Superior temporal gyrus (tissue), 1 donor: ENCODE data around the gene PARP2.
"Not testable (repeated sequence)": the region's sequence is repeated elsewhere in the genome, so short reads cannot be mapped to it uniquely, and the experiment has no call there.

Experiments used
- DNase-seq: peaks from one replicate; pipeline ENCODE4 v3.0.0-alpha.2; 2016; ENCODE audit errors: extremely low spot score

PARP2 gene

GRCh38 chr14:20343092-20343861, at the start of gene PARP2:
Gene PARP2 (plus strand): TSS chr14:20343635. CDS start chr14:20343642, 7 bp downstream.
- peak; percentile 100 for DNase-seq

DNA sequence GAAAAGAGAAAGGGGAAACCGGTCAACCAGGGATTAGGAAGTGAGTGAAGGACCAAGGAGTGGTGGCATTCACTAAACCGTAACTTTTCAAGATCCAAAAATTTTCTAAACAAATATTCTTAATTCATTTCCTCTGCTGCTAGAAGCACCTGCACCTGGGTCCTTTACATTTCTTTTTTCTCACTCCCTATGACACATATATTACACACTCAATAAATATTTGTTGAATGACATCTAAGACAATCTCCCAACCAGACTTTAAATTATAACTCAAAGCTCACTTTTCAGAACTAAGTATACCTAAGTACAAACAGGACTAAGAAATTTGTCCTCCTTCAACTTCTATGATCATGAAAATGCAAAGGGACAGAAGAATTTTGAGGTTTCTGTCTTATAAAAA, 48.8 kb upstream of the PARP2 start:
- DNase-seq = no peak

DNA sequence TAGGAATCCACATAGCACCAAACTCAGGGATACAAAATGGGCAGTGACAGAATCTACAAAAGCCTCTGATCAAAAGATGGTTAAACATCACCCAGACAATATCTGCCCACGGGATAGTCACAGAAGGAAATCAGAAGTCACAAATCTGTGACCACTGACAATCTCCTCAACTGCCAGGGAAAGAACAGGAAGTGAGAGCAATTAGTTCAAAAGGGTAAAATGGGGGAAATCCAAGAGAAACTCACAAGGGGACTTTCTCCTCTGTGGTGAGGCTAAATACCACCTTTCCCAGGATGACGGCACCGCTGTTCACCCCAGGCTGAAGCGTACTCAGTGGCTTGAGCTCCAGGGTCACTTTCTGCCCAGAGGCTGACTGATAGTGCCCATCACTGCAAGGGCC, 48.4 kb upstream of the PARP2 start:
- DNase-seq = no peak

DNA sequence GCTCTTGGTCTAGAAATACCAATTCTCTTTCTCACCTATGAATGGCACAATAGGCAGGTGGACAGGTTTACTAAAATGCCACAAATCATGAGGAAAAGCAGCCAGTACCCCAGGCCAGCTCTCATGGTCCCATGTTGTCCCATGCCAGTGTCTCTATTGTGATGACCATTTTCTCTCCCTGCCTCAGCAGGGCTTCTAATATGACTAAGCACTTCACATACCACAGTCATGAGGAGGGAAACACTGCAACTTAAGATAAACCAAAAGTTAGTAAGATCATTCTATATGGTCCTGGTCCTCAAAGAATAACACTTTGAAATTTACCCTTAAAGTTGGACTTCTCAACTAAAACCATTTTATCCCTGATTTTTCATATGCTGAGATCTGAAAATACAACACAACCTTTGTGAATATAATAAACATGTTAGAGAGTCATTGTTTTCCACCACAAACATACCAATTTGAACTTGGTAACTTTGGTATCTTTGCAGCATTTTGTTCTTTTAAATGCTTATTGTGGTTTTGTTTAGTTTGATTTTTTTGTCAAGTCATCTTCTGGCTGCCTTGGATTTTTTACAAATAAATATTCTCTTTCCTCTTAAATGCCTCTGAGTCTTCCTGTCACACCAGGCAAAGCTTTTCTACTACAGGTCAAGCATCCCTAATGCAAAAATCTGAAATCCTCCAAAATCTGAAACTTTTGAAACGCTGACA, 41.2 kb upstream of the PARP2 start:
- no peak for DNase-seq

GRCh38 chr14:20305265-20306078, 38.0 kb upstream of the PARP2 start, which contains the start of gene TTC5:
Gene TTC5 (minus strand): TSS chr14:20305951. CDS start chr14:20305937, 14 bp downstream.
- DNase-seq = peak; percentile 95

DNA sequence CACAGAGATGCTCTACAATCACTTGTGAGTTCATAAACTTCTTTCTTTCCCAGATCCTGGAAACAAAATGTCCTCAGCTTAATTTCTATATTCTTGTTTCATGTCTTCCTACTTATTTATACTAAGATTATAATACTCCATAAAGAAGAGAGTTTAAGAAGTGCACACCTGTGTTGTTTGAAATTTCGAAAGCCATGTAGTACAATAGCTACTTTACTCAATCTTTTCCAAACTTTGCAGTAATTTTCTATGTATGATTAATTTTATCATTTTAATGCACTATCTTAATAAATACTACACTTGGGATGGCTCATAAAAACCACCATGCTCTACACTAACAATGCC, 37.4 kb upstream of the PARP2 start:
- DNase-seq = no peak

DNA sequence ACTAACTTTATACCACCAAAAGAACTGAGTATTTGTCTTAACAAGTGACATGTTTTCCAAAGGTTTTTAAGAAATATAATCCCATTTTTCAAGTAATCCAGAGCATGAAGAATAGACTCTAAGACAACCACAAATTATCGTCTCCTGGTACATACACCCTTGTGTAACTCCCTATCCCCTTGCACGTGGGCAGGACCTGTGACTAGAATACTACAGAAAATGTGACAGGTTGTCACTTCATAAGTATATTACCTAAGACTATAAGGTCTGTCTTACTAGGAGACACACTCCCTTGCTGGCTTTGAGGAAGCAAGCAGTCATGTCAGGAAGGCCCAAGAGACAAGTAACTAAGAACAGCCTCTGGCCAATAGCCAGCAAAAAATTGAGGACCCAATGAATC, 29.4 kb upstream of the PARP2 start:
- DNase-seq = no peak

GRCh38 chr14:20317720-20318119, 25.7 kb upstream of the PARP2 start:
- no peak for DNase-seq

DNA sequence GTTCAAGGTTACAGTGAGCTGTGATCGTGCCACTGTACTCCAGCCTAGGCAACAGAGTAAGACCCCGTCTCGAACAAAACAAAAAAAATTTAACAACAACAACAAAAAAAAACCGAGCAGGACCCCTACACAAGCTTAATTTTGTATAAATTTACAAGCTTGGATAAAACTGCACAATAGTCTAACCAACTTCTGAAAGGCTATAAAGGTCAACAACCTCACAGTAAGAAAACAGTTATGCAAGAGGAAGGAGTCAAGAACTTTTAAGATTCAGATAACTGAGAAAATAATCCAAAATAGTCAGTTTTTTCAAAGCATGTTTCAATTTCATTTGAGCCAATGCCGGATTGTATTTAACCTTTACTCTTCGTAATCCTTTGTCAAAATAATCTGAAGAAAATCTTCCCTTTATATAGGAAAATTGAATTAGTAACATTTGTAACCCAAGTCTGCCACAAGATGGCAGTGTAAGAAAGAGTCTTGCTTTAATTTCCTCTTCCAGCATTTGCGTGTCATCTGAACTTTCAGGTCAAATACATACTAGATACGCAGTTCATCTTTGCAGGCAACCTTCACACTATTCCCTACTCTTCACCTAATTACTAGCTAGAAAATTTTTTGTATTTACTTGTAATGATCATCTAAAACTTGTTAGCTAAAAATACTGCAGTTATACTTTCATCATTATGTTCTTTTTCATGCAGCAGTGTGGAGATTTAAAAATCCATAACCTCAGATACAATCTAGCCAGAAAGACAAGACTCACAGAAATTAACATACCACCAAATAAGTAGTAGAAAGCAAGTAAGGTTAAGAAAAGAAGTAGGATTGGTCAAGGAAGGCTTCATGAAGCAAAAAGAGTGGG, 16.2 kb upstream of the PARP2 start:
- peak; percentile 95 for DNase-seq

DNA sequence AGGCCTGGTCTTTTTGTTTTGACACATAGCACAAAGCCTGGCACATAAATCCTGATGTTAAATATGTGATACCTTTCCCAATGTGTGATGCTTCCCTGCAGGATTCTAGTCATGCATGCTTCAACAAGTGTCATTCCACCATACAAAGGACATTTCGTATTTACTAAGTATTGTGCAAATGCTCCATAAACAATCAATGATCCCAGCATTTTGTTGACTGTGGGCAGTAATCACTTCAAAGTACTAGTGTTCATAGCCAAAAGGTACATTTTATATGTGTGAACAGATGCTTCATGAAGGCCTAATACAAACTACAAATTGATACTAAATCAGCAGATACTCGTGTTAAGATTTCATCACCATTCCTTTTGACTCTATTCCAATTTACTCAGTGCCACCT, 14.7 kb upstream of the PARP2 start:
- DNase-seq = no peak

DNA sequence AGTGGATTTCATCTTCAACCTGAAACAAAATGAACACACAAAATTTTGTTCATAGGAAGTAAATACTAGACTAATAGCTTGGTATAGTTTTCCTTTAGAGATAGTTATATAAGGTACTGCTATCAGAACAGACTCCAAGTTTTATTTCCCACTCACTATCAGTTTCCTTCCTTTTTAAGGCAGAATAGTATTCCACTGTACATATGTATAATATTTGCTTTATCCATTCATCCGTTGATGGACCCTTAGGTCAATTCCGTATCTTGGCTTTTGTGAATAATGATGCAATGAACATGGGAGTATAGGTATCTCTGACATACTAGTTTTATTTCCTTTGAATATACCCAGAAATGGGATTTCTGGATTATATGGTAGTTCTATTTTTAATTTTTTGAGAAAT, 14.1 kb upstream of the PARP2 start:
- DNase-seq = no peak

DNA sequence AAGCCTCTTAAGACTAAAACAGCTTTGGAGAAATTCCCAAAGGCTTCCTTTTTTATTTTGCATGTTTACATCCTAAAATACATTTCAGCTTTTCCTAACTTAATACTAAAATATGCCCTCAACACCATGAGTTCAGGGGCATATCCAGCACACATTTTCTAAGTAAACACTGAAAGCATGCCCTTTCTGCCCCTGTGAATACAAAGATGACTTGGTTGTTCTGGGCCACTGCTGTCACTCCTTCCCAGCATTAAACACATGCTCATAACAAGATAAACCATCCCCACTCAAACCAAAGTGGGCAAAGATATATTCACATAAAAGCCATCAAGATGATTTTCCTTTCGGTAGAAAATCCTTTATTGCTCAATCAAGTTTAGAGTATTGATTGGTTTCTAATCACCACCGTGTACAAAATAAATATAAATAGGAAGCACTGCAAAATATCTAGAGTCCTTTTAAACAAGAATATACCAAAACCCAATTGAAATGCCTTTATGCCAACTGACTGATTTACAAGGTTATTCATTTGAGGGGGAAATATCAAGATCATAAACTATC, 12.3 kb upstream of the PARP2 start:
- no peak for DNase-seq

DNA sequence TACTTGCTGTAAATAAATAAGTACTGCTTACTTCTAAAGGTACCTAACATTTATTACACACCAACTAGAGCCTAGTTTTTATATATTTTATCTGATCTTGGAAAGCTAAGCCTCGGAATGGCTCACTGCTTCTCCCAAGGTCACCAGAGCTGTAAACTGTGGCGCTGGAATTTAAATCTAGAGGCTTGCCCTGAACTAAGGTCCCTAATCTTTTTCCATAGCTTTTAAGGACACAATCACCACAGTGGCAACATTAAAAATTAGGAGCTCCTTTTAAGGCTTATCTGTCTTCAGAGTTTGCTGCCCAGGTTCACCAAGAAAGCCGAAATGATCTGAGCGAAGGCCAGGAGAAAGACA, 11.0 kb upstream of the PARP2 start:
- DNase-seq = no peak

DNA sequence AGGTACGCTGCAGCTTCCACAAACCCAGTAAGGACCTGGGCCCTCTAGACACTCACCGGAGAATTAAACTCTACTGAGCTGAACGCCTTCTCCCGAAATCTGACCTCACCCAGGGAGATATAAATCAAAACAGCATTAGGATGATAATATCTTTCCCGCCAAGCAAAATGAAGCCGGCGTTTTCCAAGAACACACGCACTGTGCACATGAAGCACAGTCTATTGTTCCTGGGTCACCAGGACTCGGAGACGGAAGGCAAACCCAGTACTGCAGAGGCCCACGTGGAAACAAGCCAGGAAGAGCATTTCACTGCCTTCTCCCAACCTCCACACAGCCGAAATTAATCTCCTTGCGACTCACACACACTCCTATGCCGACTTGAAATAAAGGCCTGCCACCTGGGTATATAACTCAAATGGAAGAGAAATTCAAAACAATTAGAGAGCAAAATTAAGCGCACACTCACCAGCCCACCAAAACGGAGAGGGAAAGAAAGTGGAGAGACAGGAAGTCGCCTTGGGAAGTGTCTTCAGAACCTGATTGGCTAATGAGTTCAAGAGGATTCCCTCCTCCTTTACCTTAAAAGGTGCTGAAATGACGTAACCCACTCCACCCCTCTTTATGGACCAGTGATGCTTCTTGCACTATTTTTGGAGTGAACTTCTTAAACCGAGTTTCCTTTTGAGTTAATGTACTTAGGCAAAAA, 10.5 kb upstream of the PARP2 start, which contains the start of gene CCNB1IP1:
Gene CCNB1IP1, minus strand, starts transcription at position 492 of the 706 bp plus-strand sequence. CDS start 16,756 bp downstream, outside the sequence.
- DNase-seq = peak; percentile 91

DNA sequence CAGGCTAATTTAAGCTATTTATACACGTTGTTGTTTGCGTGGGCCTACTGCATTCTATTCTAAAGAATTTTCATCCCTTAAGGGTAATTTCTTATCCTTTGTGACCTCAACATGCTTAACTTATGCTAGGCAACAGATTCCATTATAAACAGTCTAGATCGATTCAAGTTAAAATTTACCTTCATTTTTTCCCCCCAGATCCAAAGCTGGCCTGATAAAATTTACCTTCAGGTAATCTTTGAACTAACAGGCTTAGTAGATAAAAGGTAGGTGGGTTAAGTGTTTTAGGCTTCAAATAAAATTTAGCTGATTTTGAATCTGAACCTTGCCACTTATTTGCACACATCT, 10.0 kb upstream of the PARP2 start:
- DNase-seq = no peak

DNA sequence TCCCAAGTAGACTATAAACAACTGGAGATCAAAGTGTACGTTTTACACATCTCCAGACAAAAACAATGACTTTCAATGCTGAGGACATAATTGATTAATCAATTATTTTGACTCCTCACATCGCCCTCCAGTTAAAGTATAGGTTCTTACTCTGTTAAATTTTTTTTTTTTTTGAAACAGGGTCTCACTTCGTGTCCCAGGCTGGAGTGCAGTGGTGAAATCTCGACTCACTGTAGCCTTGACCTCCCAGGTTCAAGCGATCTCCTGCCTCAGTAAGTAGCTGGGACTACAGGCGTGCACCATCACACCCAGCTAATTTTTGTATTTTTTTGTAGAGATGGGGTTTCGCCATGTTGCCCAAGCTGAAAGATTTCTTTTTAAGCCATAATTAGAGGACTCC, 9.4 kb upstream of the PARP2 start:
- no peak for DNase-seq

- DNase-seq = not testable (repeated sequence)
Observed at GRCh38 chr14:20341032-20341431, 2.4 kb upstream of the PARP2 start.

DNA sequence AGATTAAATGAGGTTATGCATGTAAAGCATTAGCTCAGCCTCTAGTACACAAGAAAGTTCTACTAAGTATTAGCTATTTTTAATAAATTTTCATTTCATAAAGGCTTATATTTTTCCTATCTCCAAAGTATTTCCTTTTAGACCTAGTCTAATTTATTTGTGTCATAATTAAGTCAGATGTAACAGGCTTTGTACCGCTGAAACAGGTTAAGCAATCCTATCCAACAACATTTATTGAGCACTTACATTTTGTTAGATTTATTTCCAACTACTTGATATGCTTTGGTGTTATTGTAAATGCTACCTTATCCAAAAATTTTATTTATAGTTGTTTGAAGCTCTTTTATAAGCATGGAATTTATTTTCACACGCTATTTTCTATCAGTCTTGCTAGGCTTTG, 1.8 kb upstream of the PARP2 start:
- peak; percentile 16 for DNase-seq

GRCh38 chr14:20343862-20344220, 406 bp downstream of the PARP2 start:
- peak; percentile 68 for DNase-seq

DNA sequence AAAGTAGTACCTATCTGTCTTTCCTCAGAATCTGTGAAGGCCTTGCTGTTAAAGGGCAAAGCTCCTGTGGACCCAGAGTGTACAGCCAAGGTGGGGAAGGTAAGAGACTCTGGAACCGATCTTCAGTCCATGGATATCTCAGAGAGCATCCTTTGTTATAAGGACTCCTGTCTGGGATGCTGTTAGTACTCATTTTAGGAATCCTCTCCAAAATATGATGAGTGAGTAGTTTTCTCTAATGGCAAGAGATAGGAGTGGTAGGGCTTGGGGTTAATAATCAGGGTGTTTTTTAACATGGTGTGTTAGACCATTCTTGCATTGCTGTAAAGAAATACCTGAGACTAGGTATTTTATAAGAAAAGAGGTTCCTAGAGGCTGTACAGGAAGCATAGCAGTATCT, 1.9 kb downstream of the PARP2 start:
- DNase-seq = no peak

DNA sequence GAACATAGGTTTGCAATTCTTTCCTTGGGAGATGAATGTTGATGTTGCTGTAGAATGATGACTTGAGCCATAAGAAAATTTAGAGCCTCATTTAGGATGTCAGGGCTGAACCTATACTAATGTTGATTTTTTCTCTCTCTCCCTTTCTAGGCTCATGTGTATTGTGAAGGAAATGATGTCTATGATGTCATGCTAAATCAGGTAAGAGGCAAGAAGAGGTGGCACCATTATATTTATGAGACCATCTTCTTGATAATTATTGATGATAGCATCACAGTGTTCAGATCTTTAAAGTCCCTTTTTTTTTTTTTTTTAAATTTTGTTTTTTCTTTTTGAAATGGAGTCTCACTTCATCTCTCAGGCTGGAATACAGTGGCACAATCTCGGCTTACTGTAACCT, 3.3 kb downstream of the PARP2 start:
- DNase-seq = no peak
